BLaER1 treated with 17β-estradiol and CSF1 and Interleukin-3, amounts not matched to agents 10 nM and 100 nM (cell line): ENCODE measurements around the gene DCTPP1.

Source experiments
- H3K27ac ChIP-seq, 11 experiments: shearing (Covaris generic); formaldehyde crosslinking; 2 replicates each; pipeline ENCODE4 v1.8.1; 2022
- H3K27me3 ChIP-seq, 11 experiments: shearing (Covaris generic); formaldehyde crosslinking; 2 replicates each; pipeline ENCODE4 v1.8.1; 2022
- H3K36me3 ChIP-seq, 11 experiments: shearing (Covaris generic); formaldehyde crosslinking; 2 replicates each; pipeline ENCODE4 v1.8.1; 2022
- H3K4me1 ChIP-seq, 10 experiments: shearing (Covaris generic); formaldehyde crosslinking; 2 replicates each; pipeline ENCODE4 v1.8.1; 2022
- H3K4me2 ChIP-seq, 11 experiments: shearing (Covaris generic); formaldehyde crosslinking; 2 replicates each; pipeline ENCODE4 v1.8.1; 2022
- H3K4me3 ChIP-seq, 10 experiments: shearing (Covaris generic); formaldehyde crosslinking; 2 replicates each; pipeline ENCODE4 v1.8.1; 2022
- H3K9ac ChIP-seq, 11 experiments: shearing (Covaris generic); formaldehyde crosslinking; 2 replicates each; pipeline ENCODE4 v1.8.1; 2022
- H3K9me3 ChIP-seq, 11 experiments: shearing (Covaris generic); formaldehyde crosslinking; replicated peaks in 1 of 11; 2 replicates each; pipeline ENCODE4 v1.8.1; 2022
- H4K20me1 ChIP-seq, 11 experiments: shearing (Covaris generic); formaldehyde crosslinking; 2 replicates each; pipeline ENCODE4 v1.8.1; 2022
- Cebpa-rat ChIP-seq, 11 experiments: shearing (Covaris generic); IDR thresholded peaks; 2 replicates each; pipeline ENCODE4 v1.8.1; 2022

Gene DCTPP1

DNA sequence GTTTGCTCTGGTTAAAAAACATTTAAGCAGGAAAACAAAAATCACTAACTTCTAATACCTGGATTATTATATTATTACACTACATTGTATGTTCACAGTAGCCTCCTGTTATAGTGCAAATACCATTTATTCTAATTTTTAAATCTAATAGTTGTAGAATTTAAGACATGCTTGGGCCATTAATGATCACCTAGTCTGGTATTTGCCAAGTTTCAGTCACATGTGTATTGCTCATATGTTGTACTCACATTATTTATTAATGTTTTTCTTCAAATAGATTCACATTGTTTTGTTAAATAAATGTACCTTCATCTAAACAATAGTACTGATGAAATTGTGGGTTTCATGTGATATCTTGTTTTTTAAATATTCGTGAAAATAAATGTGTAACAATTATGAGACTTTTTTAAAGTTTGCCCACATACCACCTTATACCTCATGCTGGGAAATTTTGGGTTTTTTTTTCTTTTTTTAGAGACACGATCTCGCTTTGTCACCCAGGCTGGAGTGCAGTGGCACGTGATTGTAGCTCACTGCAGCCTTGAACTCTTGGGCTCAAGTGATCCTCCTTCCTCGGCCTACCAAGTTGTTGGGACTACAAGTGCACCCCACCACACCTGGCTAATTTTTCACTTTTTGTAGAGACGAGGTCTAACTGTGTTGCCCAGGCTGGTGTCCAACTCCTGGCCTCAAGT is 16.6 kb downstream of the DCTPP1 start:
- Histone ChIP-seq H3K27ac (0 out of 22 replicates have a peak overlapping the region, but pooled peaks of 2 of the 11 experiments have one; percentile 2 to 12), H3K9me3 (no peaks in the 10 kb centered on the region), H3K27me3 (no peaks in the 10 kb centered on the region), H3K36me3 (peaks cover 10 to 67% (median 49%) of the 10 kb centered on the region in 11 experiments), H3K4me1 (peaks cover 46 to 76% (median 68%) of the 10 kb centered on the region in 10 experiments), H3K4me3 (no peak overlapping the region), H4K20me1 (peaks cover 0 to 94% (median 39%) of the 10 kb centered on the region in 11 experiments; a peak in 17 of 22 replicates), H3K9ac (peak overlapping the region in 4 of 11 experiments; percentile 7 to 43 (median 22); a peak in 7 of 22 replicates), H3K4me2 (peak overlapping the region in 6 of 11 experiments; percentile 62 to 98 (median 89); a peak in 9 of 22 replicates)
- TF ChIP-seq Cebpa-rat (IDR thresholded peaks at IDR 0.05), result no peak

GRCh38 chr16:30409125-30410060 is 20.4 kb downstream of the DCTPP1 start:
- Histone ChIP-seq H3K27me3 (no peaks in the 10 kb centered on the region), H3K9ac (peak overlapping the region; percentile 25 to 94 (median 86); a peak in 19 of 22 replicates), H4K20me1 (peaks cover 0 to 62% (median 15%) of the 10 kb centered on the region in 11 experiments; a peak in 13 of 22 replicates), H3K4me3 (peak overlapping the region in 8 of 10 experiments; percentile 68 to 82 (median 72); a peak in 17 of 20 replicates), H3K27ac (peak overlapping the region in 9 of 11 experiments; percentile 22 to 95 (median 90); a peak in 17 of 22 replicates), H3K4me1 (peaks cover 45 to 83% (median 75%) of the 10 kb centered on the region in 10 experiments), H3K36me3 (peaks cover 10 to 48% (median 44%) of the 10 kb centered on the region in 11 experiments), H3K9me3 (no peaks in the 10 kb centered on the region), H3K4me2 (peak overlapping the region; percentile 84 to 98 (median 90))
- TF ChIP-seq Cebpa-rat (IDR thresholded peaks at IDR 0.05), result no peak

DNA sequence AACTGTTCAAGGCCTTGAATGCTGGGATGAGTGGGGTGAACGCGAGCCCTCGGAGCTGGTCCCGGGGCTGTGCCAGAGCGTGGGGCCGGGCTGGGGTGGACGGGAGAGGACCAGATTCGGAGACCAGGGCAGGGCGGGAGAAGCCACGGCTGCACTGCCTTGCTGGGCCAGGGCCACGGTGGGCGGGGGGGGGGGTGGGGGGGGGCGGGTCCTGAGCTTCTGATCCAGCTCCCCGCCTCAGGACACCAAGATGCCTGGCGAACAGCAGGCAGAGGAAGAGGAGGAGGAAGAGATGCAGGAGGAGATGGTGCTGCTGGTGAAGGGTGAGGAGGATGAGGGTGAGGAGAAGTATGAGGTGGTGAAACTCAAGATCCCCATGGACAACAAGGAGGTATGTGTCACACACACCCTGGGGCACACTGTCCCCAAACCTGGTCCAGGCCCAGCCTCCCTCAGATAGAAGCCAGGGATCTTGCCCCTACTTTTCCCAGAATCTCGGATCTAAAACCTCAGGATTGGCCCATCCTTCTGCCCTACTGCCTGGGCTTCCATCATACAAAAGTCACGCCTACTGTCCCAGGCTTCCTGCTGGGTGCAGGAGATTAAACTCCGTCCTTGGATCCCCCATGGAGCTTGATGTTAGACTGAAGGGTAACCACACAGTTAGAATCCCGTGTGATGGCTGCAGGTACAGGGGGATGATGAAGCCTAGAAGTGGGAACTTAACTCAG is 21.9 kb downstream of the DCTPP1 start:
- Histone ChIP-seq H3K9ac (peak overlapping the region; percentile 75 to 94 (median 88)), H3K4me1 (peaks cover 53 to 80% (median 71%) of the 10 kb centered on the region in 10 experiments), H3K4me3 (peak overlapping the region; percentile 61 to 82 (median 70)), H3K27me3 (no peaks in the 10 kb centered on the region), H3K36me3 (peaks cover 5 to 33% (median 30%) of the 10 kb centered on the region in 11 experiments; a peak in 18 of 22 replicates), H4K20me1 (peaks cover 0 to 48% (median 15%) of the 10 kb centered on the region in 11 experiments; a peak in 13 of 22 replicates), H3K4me2 (peak overlapping the region; percentile 84 to 98 (median 90)), H3K27ac (peak overlapping the region; percentile 30 to 95 (median 88); a peak in 21 of 22 replicates), H3K9me3 (no peaks in the 10 kb centered on the region)
- no peak for TF ChIP-seq Cebpa-rat (IDR thresholded peaks at IDR 0.05)

GRCh38 chr16:30407102-30407803 is 22.6 kb downstream of the DCTPP1 start, which contains the start of gene ZNF771:
TSS of gene ZNF771 (plus strand) at chr16:30407606. CDS start at chr16:30408054, 448 bp downstream.
- H3K9me3 ChIP-seq, result no peaks in the 10 kb centered on the region
- H3K27me3 ChIP-seq, result no peaks in the 10 kb centered on the region
- H3K27ac ChIP-seq, result peak within 1 kb of the TSS; percentile 30 to 95 (median 88); a peak in 21 of 22 replicates
- TF ChIP-seq Cebpa-rat (IDR thresholded peaks at IDR 0.05), result no peak
- H4K20me1 ChIP-seq, result peaks cover 0 to 41% (median 11%) of the 10 kb centered on the region in 11 experiments; a peak in 13 of 22 replicates
- H3K4me3 ChIP-seq, result peak within 1 kb of the TSS; percentile 61 to 82 (median 70)
- peak within 1 kb of the TSS; percentile 84 to 98 (median 90) for H3K4me2 ChIP-seq
- peaks cover 5 to 26% (median 23%) of the 10 kb centered on the region in 11 experiments; a peak in 18 of 22 replicates for H3K36me3 ChIP-seq
- peaks cover 51 to 78% (median 66%) of the 10 kb centered on the region in 10 experiments for H3K4me1 ChIP-seq
- peak within 1 kb of the TSS; percentile 75 to 94 (median 88) for H3K9ac ChIP-seq

GRCh38 chr16:30406795-30407101 is 23.1 kb downstream of the DCTPP1 start:
- Histone ChIP-seq H3K4me3 (peak overlapping the region; percentile 61 to 82 (median 70)), H3K27ac (peak overlapping the region in 10 of 11 experiments; percentile 74 to 95 (median 89); a peak in 19 of 22 replicates), H4K20me1 (peaks cover 0 to 36% (median 6%) of the 10 kb centered on the region in 11 experiments; a peak in 11 of 22 replicates), H3K4me2 (peak overlapping the region; percentile 80 to 98 (median 89)), H3K9me3 (no peaks in the 10 kb centered on the region), H3K27me3 (no peaks in the 10 kb centered on the region), H3K4me1 (peaks cover 46 to 78% (median 65%) of the 10 kb centered on the region in 10 experiments), H3K36me3 (peaks cover 1 to 21% (median 18%) of the 10 kb centered on the region in 11 experiments; a peak in 17 of 22 replicates), H3K9ac (peak overlapping the region; percentile 75 to 94 (median 88); a peak in 21 of 22 replicates)
- TF ChIP-seq Cebpa-rat (IDR thresholded peaks at IDR 0.05), result no peak

GRCh38 chr16:30401768-30402425 is 27.9 kb downstream of the DCTPP1 start:
- Histone ChIP-seq H3K9me3 (no peaks in the 10 kb centered on the region), H3K36me3 (peaks cover 13 to 25% (median 18%) of the 10 kb centered on the region in 11 experiments), H3K4me2 (peak overlapping the region in 9 of 11 experiments; percentile 81 to 99 (median 95); a peak in 16 of 22 replicates), H3K4me1 (peaks cover 46 to 84% (median 70%) of the 10 kb centered on the region in 10 experiments), H3K9ac (peak overlapping the region in 3 of 11 experiments; percentile 83 to 90 (median 83); a peak in 4 of 22 replicates), H4K20me1 (peaks cover 0 to 17% (median 0%) of the 10 kb centered on the region in 11 experiments; a peak in 3 of 22 replicates), H3K27me3 (no peaks in the 10 kb centered on the region), H3K4me3 (no peak overlapping the region), H3K27ac (peak overlapping the region in 5 of 11 experiments; percentile 85 to 89 (median 88); a peak in 4 of 22 replicates)
- TF ChIP-seq Cebpa-rat (IDR thresholded peaks at IDR 0.05), result no peak
